Mammary microvascular endothelial cell (primary cell): Measurements from ENCODE around the gene ACKR1. TPM values are rescaled to one million over a fixed set of nuclear protein-coding genes. Genes with fewer than 3 reads are reported as not detected.

Source experiments
- total RNA-seq: library from RNA; depleted of rRNA; stranded (reverse); fragments of >200 nt; gene quantifications from 2 replicates; pipeline ENCODE4 v1.2.3, GENCODE V29; 2015

ACKR1 gene
- total RNA-seq: not detected in 2 replicates

DNA sequence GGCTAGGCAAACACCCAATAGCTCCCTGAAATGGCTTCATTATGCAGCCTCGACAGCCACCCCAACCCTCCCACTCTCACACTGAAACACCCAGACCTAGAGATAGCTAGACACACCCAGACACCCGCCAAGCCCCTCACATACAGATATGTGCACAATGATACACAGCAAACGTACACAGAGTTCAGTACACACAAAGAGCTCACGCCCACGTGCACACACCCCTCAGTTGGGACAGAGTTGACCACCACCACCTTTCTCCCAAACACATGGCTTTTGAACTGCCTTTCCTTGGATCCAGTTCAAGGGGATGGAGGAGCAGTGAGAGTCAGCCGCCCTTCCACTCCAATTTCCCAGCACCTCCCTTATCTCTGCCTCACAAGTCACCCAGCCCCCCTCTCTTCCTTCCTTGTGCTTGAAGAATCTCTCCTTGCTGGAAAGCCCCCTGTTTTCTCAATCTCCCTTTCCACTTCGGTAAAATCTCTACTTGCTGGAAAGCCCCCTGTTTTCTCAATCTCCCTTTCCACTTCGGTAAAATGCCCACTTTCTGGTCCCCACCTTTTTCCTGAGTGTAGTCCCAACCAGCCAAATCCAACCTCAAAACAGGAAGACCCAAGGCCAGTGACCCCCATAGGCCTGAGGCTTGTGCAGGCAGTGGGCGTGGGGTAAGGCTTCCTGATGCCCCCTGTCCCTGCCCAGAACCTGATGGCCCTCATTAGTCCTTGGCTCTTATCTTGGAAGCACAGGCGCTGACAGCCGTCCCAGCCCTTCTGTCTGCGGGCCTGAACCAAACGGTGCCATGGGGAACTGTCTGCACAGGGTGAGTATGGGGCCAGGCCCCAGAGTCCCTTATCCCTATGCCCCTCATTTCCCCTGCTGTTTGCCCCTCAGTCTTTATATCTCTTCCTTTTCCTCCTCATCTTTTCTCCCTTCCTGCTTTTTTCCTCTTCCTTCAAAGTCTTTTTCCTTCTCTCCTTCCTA, at the start of gene ACKR1:
Gene ACKR1 (plus strand): TSS at position 715 of the 981 bp plus-strand sequence. CDS start 85 bp downstream, at position 800.

DNA sequence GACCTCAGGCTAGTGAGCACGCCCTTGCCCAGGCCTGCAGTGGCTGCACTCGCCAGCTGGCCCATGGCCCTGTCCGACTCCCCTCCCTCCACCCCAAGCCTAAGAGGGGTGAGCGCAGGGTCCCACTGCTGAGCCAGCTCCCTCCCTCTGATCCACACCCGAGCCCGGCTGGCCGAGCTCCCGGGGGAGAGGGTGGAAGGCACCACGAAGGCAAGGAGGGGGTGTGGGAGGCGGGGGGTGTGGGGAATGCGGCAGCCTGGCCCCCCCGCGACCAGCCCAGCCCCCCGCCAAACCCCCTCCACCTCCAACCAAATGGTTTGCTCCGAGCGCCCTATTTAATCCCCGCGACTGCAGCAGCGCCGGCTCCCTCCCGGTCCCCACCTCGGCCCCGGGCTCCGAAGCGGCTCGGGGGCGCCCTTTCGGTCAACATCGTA, 33.4 kb upstream of the ACKR1 start, which contains the start of gene CADM3:
Gene CADM3 (plus strand): TSS at position 362 of the 434 bp plus-strand sequence. CDS start 151 bp downstream, outside the sequence.

Other genes with a start within 250 kb of the ACKR1 start
- 173 and 174 TPM in 2 replicates for gene IFI16, start 195.0 kb upstream of the ACKR1 start, total RNA-seq
- gene AIM2, start 128.1 kb upstream of the ACKR1 start, total RNA-seq: not detected in 2 replicates
- 0.30 TPM in 1 of 2 replicates, not detected in the other for gene CADM3, start 33.3 kb upstream of the ACKR1 start, total RNA-seq
- gene FCER1A, start 97.5 kb downstream of the ACKR1 start, total RNA-seq: not detected in 2 replicates
- not detected in 2 replicates for gene OR10J4, start 227.3 kb downstream of the ACKR1 start, total RNA-seq
- not detected in 2 replicates for gene OR10J1, start 234.8 kb downstream of the ACKR1 start, total RNA-seq